Naive thymus-derived CD4-positive, alpha-beta T cell (primary cell): ENCODE data around the gene ULK2. TPM values are rescaled to one million over a fixed set of nuclear protein-coding genes. Genes with fewer than 3 reads are reported as not detected.

Experiments
- ATAC-seq: fragments of 150-1000 bp; cut with Tn5 transposase; 2 replicates; pipeline ENCODE4 v1.10.0; 2021; ENCODE audit warnings: mild to moderate bottlenecking, moderate library complexity
- CTCF ChIA-PET: fragments of 350-600 bp; sonication (Branson Sonifier 250); formaldehyde crosslinking; loops from one replicate; lab custom pipeline; 2021; ENCODE audit warnings: antibody characterized with exemption; lab: Charles Lee
- POLR2A ChIA-PET: fragments of 350-600 bp; sonication (Branson Sonifier 250); formaldehyde crosslinking; loops from one replicate; lab custom pipeline; 2021; ENCODE audit warnings: antibody characterized with exemption, inconsistent platforms; lab: Charles Lee
- DNase-seq, 9 donors: peaks; one replicate each; pipeline versions ENCODE4 v3.0.0 to v3.0.0-alpha.2; 2020 to 2022; ENCODE audit warnings: mixed read lengths in 1 of 9
- H3K27ac ChIP-seq: one replicate; pipeline ENCODE4 v1.7.0; 2013; ENCODE audit warnings: mild to moderate bottlenecking, low read depth, low read length, moderate library complexity
- H3K27me3 ChIP-seq, 2 donors: one replicate each; pipeline ENCODE4 v1.7.0; 2013; ENCODE audit warnings: low read length in 2 of 2, mild to moderate bottlenecking in 2 of 2, moderate library complexity in 2 of 2; ENCODE audit not compliant: control insufficient read depth in 2 of 2, insufficient read depth in 2 of 2
- H3K36me3 ChIP-seq, 3 experiments: 1 replicate in 2 of 3; 2 replicates in 1 of 3; pipeline ENCODE4 v1.7.0; 2013; ENCODE audit warnings: low read length in 3 of 3, mild to moderate bottlenecking in 3 of 3, moderate library complexity in 1 of 3; ENCODE audit not compliant: insufficient read depth in 3 of 3, control insufficient read depth in 2 of 3
- H3K4me1 ChIP-seq, 2 donors: one replicate each; pipeline ENCODE4 v1.7.0; 2013; ENCODE audit warnings: low read length in 2 of 2, mild to moderate bottlenecking in 2 of 2, moderate library complexity in 1 of 2; ENCODE audit not compliant: control insufficient read depth in 2 of 2, insufficient read depth in 2 of 2
- H3K4me3 ChIP-seq: 2 replicates; pipeline ENCODE4 v1.7.0; 2013; ENCODE audit warnings: mild to moderate bottlenecking, low read length
- H3K9me3 ChIP-seq, 3 experiments: 1 replicate in 2 of 3; 2 replicates in 1 of 3; pipeline ENCODE4 v1.7.0; 2013; ENCODE audit warnings: low read length in 3 of 3; ENCODE audit not compliant: control insufficient read depth in 2 of 3
- H3K27ac Mint-ChIP-seq, 9 donors: one replicate each; pipeline ENCODE4 v1.8.0; 2020 to 2022; ENCODE audit warnings: mixed read lengths in 9 of 9, mild to moderate bottlenecking in 8 of 9, moderate library complexity in 5 of 9, inconsistent platforms in 2 of 9
- H3K27me3 Mint-ChIP-seq, 5 donors: one replicate each; pipeline ENCODE4 v1.8.0; 2021 to 2022; ENCODE audit warnings: mixed read lengths in 5 of 5, mild to moderate bottlenecking in 1 of 5
- H3K36me3 Mint-ChIP-seq, 5 donors: one replicate each; pipeline ENCODE4 v1.8.0; 2020 to 2022; ENCODE audit warnings: mixed read lengths in 5 of 5, mild to moderate bottlenecking in 3 of 5, inconsistent platforms in 1 of 5
- H3K4me1 Mint-ChIP-seq, 7 donors: one replicate each; pipeline ENCODE4 v1.8.0; 2020 to 2022; ENCODE audit warnings: mixed read lengths in 7 of 7, mild to moderate bottlenecking in 3 of 7, inconsistent platforms in 1 of 7
- H3K4me3 Mint-ChIP-seq, 10 donors: one replicate each; pipeline ENCODE4 v1.8.0; 2020 to 2022; ENCODE audit warnings: mild to moderate bottlenecking in 10 of 10, mixed read lengths in 10 of 10, moderate library complexity in 6 of 10, inconsistent platforms in 2 of 10
- H3K9me3 Mint-ChIP-seq, 11 donors: one replicate each; pipeline ENCODE4 v1.8.0; 2020 to 2022; ENCODE audit warnings: mixed read lengths in 11 of 11, mild to moderate bottlenecking in 4 of 11, inconsistent platforms in 1 of 11, moderate library complexity in 1 of 11
- intact Hi-C, 2 donors: fragments of 100-400 bp; cut with micrococcal nuclease; formaldehyde crosslinking; loops; one replicate each; pipeline ENCODE4 v1.15.1; 2023
- polyA plus RNA-seq, 2 donors: library from polyadenylated mRNA; unstranded; fragments of 300-500 nt; fragmentation: Illumina TruSeq; gene quantifications; one replicate each; pipeline ENCODE4 v1.2.3, GENCODE V29; 2021
- total RNA-seq, 6 experiments: library from RNA in 5 of 6; stranded (reverse) in 5 of 6; gene quantifications; 1 replicate in 5 of 6; 2 replicates in 1 of 6; pipeline ENCODE4 v1.2.3 and lab custom pipeline; 2021 to 2026

Gene ULK2
- total and polyA plus RNA-seq, 7 experiments from 2014 or later: 7.3 to 21.2 (median 14.3) TPM

DNA sequence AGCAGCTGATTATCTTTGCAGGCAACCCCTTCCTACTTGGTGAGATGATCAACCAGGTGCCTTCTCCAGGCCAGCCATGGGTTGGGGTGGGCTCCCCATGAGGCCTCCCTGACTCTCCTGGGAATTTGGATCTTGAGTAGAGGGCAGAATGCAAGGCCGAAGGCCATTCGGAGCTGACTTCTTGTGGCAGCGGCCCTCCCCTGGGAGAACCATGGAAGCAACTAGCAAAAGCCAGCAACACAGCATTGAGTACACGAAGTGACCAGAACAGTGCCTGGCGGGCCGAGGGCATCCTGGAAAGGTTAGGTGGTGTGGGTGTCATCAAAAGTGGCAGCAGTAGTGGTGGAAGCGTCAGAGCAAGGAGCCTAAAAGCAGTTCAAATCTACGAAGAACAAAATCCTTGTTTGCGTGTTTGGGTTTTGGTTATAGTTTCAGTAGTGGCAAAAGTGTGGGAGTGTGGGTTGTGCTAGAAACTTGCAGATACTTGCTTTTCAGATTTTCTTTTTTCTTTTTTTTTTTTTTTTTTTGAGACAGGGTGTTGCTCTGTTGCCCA lies 117.6 kb downstream of the ULK2 start:
- Histone ChIP-seq H3K9me3 (no peaks in the 10 kb centered on the region), H3K4me1 (peaks cover 0 to 2% of the 10 kb centered on the region in 2 donors), H3K27me3 (no peaks in the 10 kb centered on the region), H3K36me3 (no peaks in the 10 kb centered on the region), H3K4me3 (no peak overlapping the region), H3K27ac (no peak overlapping the region)
- Mint-ChIP-seq H3K27me3 (peaks cover 0 to 15% (median 5%) of the 10 kb centered on the region in 5 donors), H3K9me3 (no peaks in the 10 kb centered on the region), H3K4me3 (no peak overlapping the region), H3K4me1 (peaks cover 0 to 9% (median 2%) of the 10 kb centered on the region in 7 donors), H3K27ac (peak overlapping the region in 1 of 9 donors; percentile 32), H3K36me3 (no peaks in the 10 kb centered on the region)
- CTCF ChIA-PET: interaction anchor here (1.2 kb wide), 1 partner anchor 13 kb away, joined by 4 read pairs; no protein-coding TSS in a partner anchor
- POLR2A ChIA-PET: no interaction called here
- intact Hi-C loops: no loop called here
- DNase-seq: no peak
- ATAC-seq: no peak

DNA sequence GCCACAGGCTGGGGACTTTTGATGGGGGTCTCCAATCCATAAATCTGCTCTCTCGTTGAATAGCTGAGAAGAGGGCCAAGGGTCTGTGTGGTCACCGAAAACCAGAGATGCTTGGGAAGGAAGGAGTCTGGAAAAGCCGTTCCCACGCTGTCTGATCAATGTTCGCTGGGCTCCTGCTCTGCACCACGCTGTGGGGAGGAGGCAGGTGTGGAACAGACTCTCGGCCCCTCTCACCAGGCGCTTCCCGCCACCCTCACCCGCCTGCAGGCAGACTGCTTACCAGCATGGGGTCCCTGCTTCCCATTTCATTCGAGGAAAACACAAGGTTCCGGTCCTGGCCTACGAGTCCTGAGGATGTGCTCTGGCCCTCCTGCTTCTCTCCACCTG lies 118.9 kb downstream of the ULK2 start:
- ATAC-seq (no peak), DNase-seq (no peak)
- intact Hi-C loops: loop anchor here in 1 of 2 donors (5.0 kb wide), 1 partner anchor 236 kb away; no protein-coding TSS in a partner anchor
- H3K4me1 Mint-ChIP-seq: peaks cover 0 to 15% (median 5%) of the 10 kb centered on the region in 7 donors
- POLR2A ChIA-PET: no interaction called here
- no peak overlapping the region for H3K27ac Mint-ChIP-seq
- H3K36me3 ChIP-seq: no peaks in the 10 kb centered on the region
- H3K27me3 ChIP-seq: no peaks in the 10 kb centered on the region
- H3K27ac ChIP-seq: no peak overlapping the region
- H3K9me3 ChIP-seq: no peaks in the 10 kb centered on the region
- peaks cover 0 to 5% of the 10 kb centered on the region in 2 donors for H3K4me1 ChIP-seq
- no peaks in the 10 kb centered on the region for H3K36me3 Mint-ChIP-seq
- H3K4me3 Mint-ChIP-seq: no peak overlapping the region
- H3K4me3 ChIP-seq: no peak overlapping the region
- no peaks in the 10 kb centered on the region for H3K9me3 Mint-ChIP-seq
- CTCF ChIA-PET: interaction anchor here (0.7 kb wide), 1 partner anchor 104 kb away, joined by 3 read pairs; no protein-coding TSS in a partner anchor
- H3K27me3 Mint-ChIP-seq: peaks cover 0 to 15% (median 5%) of the 10 kb centered on the region in 5 donors

DNA sequence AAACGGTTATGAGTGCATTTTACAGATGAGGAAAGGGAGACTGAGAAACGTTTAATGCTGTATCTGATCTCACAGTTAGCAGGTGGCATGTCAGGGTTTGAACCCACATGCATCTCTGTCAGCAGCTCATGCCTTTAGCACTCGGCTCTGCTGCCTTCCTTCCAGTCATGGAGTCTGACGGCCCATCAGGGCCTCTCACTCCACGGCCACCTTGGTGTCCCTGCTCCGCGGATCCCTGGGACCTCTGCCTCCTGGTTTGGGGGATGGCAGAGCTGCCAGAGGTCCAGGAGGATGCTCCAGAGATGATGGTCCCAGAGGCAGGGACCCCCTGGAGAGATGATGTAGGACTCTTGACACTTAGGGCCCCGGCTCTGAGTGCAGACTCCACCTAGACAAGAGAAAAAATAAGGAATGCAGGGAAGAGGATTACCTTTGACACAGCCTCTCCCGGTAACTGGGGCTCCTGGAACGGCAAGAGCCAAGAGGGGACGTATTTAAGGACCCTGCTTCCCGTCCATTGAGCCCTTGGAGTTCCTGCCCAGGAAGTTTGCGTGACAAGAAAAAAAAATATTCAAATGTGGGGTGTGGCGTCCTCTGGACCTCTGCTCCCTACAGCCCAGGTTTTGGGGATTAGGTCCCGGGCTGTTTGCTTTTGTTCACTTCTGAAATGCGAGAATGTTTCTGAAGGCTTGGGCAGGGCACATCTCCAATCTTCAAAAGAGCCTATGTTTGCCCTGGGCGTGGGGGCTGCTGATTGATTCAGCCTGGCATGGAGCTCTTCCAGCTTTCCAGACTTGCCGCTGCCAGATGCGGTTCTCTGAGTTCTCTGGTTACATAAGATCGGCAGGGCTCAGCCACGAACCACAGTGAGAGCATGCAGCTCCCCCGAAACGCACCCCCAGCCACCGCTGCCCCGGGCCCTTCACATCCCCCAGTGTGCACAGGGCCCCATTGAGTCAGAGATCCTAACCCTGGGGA lies 119.6 kb downstream of the ULK2 start, which contains the start of gene ALDH3A1:
Gene ALDH3A1 (minus strand): TSS at position 470 of the 978 bp plus-strand sequence. CDS start 3,169 bp downstream, outside the sequence.
- intact Hi-C loops: loop anchor here in 1 of 2 donors (5.0 kb wide), 1 partner anchor 236 kb away; no protein-coding TSS in a partner anchor
- ATAC-seq: no peak
- CTCF ChIA-PET: interaction anchor here (0.6 to 0.7 kb wide), 2 partner anchors 103 to 1133 kb away, joined by 3 to 4 read pairs; no protein-coding TSS in a partner anchor

DNA sequence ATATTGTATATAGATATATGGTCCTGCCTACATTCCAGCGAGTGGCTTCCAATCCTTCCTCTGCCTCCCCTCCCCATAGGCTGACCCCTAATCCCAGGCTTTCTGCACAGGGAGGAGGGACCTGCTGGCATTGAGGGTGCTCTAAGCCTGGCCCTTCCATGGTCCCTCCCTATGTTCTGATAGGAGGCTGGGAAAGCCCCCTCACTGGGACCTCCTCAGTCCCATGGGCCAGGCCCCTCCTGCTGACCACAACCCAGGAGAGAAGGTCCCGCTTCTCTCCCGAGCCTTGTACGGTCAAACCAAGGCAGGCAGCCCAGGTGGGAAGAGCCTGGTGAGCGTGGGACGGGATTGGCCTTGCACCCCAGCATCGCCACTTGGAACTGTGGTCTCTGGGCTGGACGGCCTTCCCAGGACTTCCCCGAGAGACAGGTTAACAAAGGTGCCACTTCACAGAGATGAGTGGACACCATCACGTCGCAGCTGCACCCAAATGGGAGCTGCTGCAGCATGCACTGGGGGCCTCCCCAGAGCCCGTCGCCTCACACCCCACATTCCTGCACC lies 120.5 kb downstream of the ULK2 start:
- Mint-ChIP-seq H3K9me3 (no peaks in the 10 kb centered on the region), H3K27me3 (peaks cover 0 to 10% (median 3%) of the 10 kb centered on the region in 5 donors), H3K27ac (no peak overlapping the region), H3K36me3 (no peaks in the 10 kb centered on the region), H3K4me1 (peaks cover 0 to 15% (median 5%) of the 10 kb centered on the region in 7 donors), H3K4me3 (no peak overlapping the region)
- H3K27me3 ChIP-seq: no peaks in the 10 kb centered on the region
- CTCF ChIA-PET: no interaction called here
- DNase-seq: no peak
- ATAC-seq: no peak
- H3K4me1 ChIP-seq: peaks cover 0 to 5% of the 10 kb centered on the region in 2 donors
- no peaks in the 10 kb centered on the region for H3K9me3 ChIP-seq
- H3K4me3 ChIP-seq: no peak overlapping the region
- POLR2A ChIA-PET: no interaction called here
- no peaks in the 10 kb centered on the region for H3K36me3 ChIP-seq
- intact Hi-C loops: loop anchor here in 1 of 2 donors (5.0 kb wide), 1 partner anchor 235 kb away; no protein-coding TSS in a partner anchor
- H3K27ac ChIP-seq: no peak overlapping the region

More for the DNA sequence above, 119.6 kb downstream of the ULK2 start, which contains the start of gene ALDH3A1:
- Mint-ChIP-seq H3K27me3 (peaks cover 0 to 10% (median 3%) of the 10 kb centered on the region in 5 donors), H3K4me1 (peaks cover 0 to 15% (median 5%) of the 10 kb centered on the region in 7 donors), H3K4me3 (no peak within 1 kb of the TSS), H3K27ac (no peak within 1 kb of the TSS), H3K36me3 (no peaks in the 10 kb centered on the region), H3K9me3 (no peaks in the 10 kb centered on the region)
- H3K27ac ChIP-seq: no peak within 1 kb of the TSS
- no peak for DNase-seq
- no peaks in the 10 kb centered on the region for H3K36me3 ChIP-seq
- POLR2A ChIA-PET: no interaction called here
- peaks cover 0 to 5% of the 10 kb centered on the region in 2 donors for H3K4me1 ChIP-seq
- H3K9me3 ChIP-seq: no peaks in the 10 kb centered on the region
- H3K27me3 ChIP-seq: no peaks in the 10 kb centered on the region
- H3K4me3 ChIP-seq: no peak within 1 kb of the TSS

DNA sequence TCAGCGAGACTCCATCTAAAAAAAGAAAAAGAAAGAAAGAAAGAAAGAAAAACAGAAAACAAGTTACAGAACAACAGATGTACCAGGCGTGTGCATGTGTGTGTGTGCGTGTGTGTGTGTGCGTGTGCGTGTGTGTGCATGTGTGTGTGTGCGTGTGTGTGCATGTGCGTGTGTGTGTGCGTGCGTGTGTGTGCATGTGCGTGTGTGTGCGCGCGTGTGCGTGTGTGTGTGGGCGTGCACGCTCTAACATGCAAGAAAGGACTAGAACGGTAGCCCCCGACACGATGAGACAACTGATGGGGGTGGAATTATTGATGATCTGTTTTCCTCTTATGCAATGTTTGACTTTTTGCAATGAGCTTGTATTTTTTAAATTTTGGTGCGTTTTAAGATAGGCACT lies 121.2 kb downstream of the ULK2 start:
- intact Hi-C loops: loop anchor here in 1 of 2 donors (5.0 kb wide), 1 partner anchor 234 kb away; no protein-coding TSS in a partner anchor
- Histone ChIP-seq H3K27me3 (no peaks in the 10 kb centered on the region), H3K4me1 (peaks cover 0 to 5% of the 10 kb centered on the region in 2 donors), H3K36me3 (no peaks in the 10 kb centered on the region), H3K9me3 (no peaks in the 10 kb centered on the region), H3K27ac (no peak overlapping the region), H3K4me3 (no peak overlapping the region)
- Mint-ChIP-seq H3K27me3 (peaks cover 0 to 10% (median 3%) of the 10 kb centered on the region in 5 donors), H3K4me1 (peaks cover 0 to 15% (median 5%) of the 10 kb centered on the region in 7 donors), H3K27ac (peak overlapping the region in 2 of 9 donors; percentile 18 to 31), H3K36me3 (no peaks in the 10 kb centered on the region), H3K4me3 (peak overlapping the region in 3 of 10 donors; percentile 10 to 79 (median 18)), H3K9me3 (no peaks in the 10 kb centered on the region)
- no peak for DNase-seq
- POLR2A ChIA-PET: no interaction called here
- CTCF ChIA-PET: no interaction called here
- no peak for ATAC-seq
